Hypothalamus (tissue), 51 donors: ENCODE measurements around the gene MYH3.
A peak's percentile ranks its signal among the peaks of the same experiment; 100 is the strongest.

Source experiments
- DNase-seq, 51 donors: peaks; one replicate each; lab custom pipeline; 2025; lab: John Stamatoyannopoulos, UW

Gene MYH3

GRCh38 chr17:10651927-10652326 is 5.2 kb downstream of the MYH3 start:
- DNase-seq, result no peak

- DNase-seq, result no peak
Measured at GRCh38 chr17:10649602-10650001, 7.5 kb downstream of the MYH3 start.

GRCh38 chr17:10648956-10649355 is 8.2 kb downstream of the MYH3 start:
- no peak for DNase-seq

- DNase-seq, result no peak
Measured at GRCh38 chr17:10648381-10648780, 8.7 kb downstream of the MYH3 start.

GRCh38 chr17:10646392-10646990 is 10.6 kb downstream of the MYH3 start:
- peak in 41 of 51 donors; percentile 1 to 79 (median 32) for DNase-seq

GRCh38 chr17:10640475-10640874 is 16.6 kb downstream of the MYH3 start:
- DNase-seq, result no peak

- DNase-seq, result no peak
Measured at GRCh38 chr17:10638151-10638550, 19.0 kb downstream of the MYH3 start.

- no peak for DNase-seq
Measured at GRCh38 chr17:10635290-10635689, 21.8 kb downstream of the MYH3 start.

GRCh38 chr17:10633738-10634379 is 23.2 kb downstream of the MYH3 start:
- no peak for DNase-seq

- DNase-seq, result no peak
Measured at GRCh38 chr17:10631701-10632100, 25.4 kb downstream of the MYH3 start.

GRCh38 chr17:10631048-10631700 is 25.9 kb downstream of the MYH3 start:
- peak in 6 of 51 donors; percentile 2 to 18 (median 10) for DNase-seq

GRCh38 chr17:10629706-10630105 is 27.4 kb downstream of the MYH3 start:
- no peak for DNase-seq

- DNase-seq, result no peak
Measured at GRCh38 chr17:10628756-10629155, 28.4 kb downstream of the MYH3 start.

GRCh38 chr17:10626390-10626789 is 30.7 kb downstream of the MYH3 start:
- DNase-seq, result no peak

- DNase-seq, result no peak
Measured at GRCh38 chr17:10624969-10625368, 32.1 kb downstream of the MYH3 start.

GRCh38 chr17:10623737-10624338 is 33.3 kb downstream of the MYH3 start:
- no peak for DNase-seq

- DNase-seq, result no peak
Measured at GRCh38 chr17:10622617-10623485, 34.3 kb downstream of the MYH3 start.

GRCh38 chr17:10621397-10621796 is 35.7 kb downstream of the MYH3 start:
- no peak for DNase-seq

- DNase-seq, result no peak
Measured at GRCh38 chr17:10620823-10621222, 36.3 kb downstream of the MYH3 start.

GRCh38 chr17:10618202-10618635 is 38.9 kb downstream of the MYH3 start:
- peak in 44 of 51 donors; percentile 4 to 78 (median 35) for DNase-seq

GRCh38 chr17:10617120-10617505 is 40.0 kb downstream of the MYH3 start:
- no peak for DNase-seq
